GM19240 (cell line): Measurements from ENCODE around the gene CANT1.
"Not testable (repeated sequence)": the region's sequence is repeated elsewhere in the genome, so short reads cannot be mapped to it uniquely, and the experiment has no call there.

Experiments
- DNase-seq: peaks from one replicate; pipeline ENCODE4 v3.0.0; 2011; ENCODE audit warnings: low spot score; ENCODE audit not compliant: insufficient read length

The CANT1 gene

DNA sequence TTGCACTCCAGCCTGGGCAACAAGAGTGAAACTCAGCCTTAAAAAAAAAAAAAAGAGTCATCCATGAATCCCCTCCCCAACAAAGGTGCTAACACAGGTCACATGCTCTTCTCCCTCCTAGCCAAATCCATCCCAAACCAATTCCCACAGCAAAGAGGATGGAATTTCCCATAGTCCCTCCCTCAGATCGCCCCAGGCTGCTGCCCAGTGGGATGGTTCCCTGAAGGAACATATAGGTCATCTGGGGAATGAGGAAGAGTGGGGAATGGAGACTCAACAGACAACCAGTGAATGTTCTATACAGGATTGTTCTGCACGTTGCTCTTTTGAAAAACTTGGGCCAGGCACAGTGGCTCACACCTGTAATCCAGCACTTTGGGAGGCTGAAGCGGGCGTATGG, 48.0 kb downstream of the CANT1 start:
- no peak for DNase-seq

DNA sequence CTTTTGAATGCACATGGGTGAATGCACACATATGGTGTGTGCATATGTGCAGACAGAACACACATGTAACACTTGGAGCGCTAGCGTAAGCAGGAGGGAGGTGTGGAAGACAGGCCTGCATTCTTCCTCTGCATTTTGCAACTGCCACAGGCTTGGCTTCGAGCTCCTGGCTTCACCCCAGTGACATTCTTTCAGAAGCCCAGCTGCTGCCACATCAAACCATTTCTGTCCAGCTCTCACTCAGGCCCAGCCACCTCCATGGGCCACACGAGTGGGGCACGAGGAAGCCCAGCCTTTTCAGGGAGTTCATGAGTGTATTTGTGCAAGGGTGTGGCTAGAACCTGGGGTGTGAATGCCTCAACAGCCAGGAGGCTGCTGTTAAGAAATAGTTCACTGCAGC, 48.6 kb downstream of the CANT1 start:
- DNase-seq = no peak

DNA sequence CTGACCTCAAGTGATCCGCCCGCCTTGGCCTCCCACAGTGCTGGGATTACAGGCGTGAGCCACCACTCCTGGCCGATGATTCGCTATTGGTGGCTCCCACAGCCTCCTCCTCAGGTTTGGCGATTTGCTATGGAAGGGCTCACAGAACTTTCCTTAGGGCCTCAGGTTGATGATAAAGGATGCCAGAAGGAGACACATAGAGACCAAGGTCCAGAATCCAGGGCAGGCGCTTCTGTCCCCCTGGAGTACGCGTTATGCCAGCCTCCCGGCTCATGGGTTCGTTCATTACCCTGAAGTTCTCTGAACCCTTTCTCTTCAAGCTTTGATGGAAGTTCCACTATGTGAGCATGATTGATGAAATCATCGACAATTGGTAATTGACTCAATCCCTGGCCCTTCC, 49.8 kb downstream of the CANT1 start:
- DNase-seq = no peak

DNA sequence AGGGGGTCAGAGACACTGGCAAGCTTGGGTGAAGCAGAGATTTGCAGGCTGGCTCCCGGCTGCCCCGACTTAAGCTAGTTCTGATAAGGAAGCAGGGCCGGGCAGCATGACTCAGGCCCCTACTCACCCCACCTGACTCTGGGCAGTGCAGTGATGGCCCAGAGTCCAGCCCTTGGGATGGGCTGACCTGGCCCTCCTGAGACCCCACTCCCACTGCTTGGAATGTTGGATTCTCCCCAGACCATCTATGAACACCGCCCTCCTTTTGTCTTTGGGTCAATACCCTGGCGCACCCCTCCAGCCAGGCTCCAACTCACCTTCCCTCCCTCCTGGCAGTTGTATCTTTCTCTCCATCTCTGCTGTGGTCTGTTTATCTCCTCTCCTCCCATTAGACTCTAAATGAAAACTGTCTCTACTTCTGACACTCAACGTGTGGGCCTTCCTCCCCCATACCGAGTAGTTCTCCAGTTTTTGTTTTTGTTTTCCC, 50.9 kb downstream of the CANT1 start:
- no peak for DNase-seq

DNA sequence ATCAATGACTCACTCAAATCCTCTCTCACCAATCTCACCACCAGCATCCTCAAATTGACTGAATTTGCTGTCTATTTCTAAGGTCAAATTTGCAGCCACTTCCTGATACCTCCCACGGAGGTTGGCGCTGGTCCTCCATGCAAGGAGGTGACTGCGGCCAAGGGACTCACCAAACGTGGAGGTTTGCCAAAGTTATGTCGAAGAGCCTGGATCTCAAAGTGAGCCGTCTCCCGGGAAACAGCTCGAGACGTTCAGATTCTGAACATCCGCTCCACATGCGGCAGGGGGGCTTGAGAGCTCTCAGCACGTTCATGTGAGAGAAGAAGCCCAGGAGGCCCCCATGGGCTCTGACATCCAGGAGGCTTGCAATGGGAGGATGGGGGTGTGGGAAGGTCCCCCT, 52.4 kb downstream of the CANT1 start:
- DNase-seq = no peak

DNA sequence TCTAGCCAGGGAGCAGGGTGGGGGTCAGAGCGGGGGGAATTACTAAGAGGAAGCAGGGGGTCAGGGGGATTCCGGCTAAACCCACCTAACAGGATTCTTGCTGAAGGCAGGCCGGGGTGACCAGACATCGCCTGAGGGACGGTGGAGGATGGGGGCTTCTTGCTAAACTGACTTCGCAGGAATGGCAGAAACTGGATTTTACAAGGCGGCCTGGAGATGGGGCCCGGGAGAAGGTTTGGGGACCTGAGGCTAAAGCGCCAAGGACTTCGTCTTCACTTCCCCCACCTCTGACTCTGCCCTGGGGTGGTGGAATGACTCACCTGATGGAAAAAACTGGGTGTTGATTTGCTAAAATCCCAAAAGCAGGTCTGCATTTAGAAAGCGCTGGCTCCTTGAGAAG, 53.3 kb downstream of the CANT1 start:
- DNase-seq = no peak

DNA sequence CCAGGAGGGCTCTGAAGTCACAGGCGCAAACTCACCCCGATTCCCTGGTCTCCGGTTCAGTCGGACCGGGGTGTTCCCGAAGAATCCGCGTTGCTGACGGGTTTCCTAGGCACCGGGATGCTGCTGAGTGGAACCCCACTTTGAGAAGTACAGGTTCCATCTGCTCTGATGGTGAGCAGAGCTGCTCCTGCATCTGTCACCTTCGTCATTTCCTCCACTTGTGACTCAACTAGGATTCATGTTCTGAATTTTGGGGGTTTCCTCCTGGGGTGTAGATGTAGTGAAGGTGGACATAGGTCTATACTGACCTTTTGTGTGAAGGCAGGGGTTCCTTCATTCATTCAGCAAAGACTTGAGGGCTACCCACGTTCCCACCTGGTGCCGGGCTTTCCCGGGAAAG, 54.9 kb downstream of the CANT1 start:
- no peak for DNase-seq

DNA sequence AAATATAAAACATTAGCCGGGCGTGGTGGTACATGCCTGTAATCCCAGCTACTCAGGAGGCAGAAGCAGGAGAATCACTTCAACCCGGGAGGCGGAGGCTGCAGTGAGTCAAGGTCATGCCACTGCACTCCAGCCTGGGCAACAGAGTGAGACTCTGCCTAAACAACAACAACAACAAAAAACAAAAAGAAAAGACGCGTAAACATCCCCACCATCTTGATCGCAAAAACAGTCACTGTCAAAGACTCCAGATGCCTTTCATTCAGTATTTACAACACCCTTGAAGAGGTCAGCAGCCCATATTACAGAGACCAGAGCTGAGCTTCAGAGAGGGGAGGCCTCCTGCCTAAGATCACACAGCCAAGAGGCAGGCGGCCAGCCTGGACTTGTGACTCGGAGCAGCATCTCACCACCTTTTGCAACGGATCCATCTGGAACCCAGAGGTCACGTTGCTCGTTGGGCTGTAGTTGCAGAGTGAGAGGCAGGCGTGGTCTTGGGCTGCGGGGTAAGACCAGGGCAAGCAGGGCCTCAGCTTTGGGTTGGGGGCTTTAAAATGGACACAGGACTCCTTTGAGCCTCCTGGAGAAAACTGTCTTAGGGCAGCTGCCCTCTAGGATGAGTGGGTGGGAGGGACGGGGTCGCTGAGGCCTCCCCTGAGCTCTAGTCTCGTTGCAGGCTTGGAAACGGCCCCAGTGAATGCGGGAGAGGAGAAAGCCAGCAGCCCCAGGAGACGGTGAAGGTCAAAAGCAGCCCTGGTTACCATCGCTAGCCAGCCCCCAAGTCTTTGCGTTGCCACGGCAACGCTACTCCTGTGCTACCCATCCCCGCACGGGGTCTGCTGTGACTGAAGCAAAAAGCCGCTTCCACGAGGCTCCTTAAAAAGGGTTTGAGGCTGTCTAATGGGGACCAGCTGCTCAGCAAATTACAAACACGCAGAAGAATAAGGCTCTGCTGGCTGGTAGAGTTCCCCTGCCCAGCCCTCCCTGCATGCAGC, 55.9 kb downstream of the CANT1 start:
- no peak for DNase-seq

DNA sequence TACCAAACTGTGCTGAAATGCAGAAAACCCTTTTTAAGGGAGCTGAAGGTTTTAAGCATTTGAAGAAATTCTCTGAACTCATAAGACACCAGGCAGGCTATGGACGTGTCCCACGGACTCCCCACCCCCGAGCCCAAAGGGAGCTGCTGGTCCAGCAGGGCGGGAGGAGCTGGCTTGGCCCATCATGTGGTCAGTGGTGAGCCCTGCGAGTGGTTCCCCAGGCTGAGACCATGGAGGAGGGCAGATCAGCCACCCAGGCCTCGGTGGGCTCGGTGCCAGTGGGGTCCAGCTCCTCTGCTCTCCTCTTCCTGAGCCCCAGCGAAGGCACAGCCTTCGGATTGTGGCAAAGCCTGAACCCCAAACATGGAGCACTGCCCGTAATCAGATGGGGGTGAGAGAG, 56.9 kb downstream of the CANT1 start:
- DNase-seq = no peak

DNA sequence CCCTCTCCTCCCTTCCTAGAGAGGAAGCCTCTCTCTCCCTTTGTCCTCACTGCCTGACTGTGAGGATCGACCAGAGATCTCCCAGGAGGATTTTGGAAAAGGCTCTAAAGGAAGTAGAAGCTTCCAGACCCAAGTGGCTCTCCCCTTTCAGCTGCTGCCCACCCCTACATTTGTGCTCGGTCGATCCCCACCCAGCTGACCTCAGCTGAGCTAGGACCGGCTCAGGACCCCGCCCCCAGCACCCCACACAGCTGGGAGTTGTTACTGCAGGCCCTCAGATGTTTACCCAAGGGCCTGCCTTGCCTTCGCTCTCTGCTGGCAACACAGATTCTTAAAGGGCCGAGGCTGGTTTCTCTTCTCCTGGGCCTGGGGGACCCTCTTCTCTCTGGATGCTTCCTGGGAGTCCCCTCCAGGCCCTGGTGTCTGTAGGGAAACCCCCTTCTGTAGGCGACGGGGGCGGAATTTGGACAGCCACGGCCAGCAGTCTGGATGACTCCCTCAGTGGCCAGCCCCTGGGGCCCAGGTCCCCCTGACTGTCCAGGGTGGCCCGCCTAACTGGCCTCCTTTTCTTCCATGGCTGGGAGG, 57.5 kb downstream of the CANT1 start:
- DNase-seq = no peak

DNA sequence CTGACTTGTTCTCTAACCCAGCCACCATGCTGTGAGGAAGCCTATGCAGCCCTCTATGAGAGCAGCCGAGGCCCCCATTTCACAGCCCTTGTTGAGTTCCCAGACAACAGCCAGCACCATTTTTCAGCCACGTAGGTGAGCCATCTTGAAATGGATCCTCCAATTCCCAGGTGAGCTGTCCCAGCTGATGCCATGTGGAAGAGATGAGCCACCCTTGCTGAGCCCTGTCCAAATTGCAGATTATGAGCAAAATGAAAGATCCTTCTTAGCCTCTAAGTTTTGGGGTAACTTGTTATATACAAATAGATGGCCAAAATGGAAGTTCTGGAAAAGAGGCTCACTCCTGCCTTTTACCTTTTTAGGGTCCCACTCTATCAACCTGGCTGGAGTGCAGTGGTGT, 58.7 kb downstream of the CANT1 start:
- no peak for DNase-seq

DNA sequence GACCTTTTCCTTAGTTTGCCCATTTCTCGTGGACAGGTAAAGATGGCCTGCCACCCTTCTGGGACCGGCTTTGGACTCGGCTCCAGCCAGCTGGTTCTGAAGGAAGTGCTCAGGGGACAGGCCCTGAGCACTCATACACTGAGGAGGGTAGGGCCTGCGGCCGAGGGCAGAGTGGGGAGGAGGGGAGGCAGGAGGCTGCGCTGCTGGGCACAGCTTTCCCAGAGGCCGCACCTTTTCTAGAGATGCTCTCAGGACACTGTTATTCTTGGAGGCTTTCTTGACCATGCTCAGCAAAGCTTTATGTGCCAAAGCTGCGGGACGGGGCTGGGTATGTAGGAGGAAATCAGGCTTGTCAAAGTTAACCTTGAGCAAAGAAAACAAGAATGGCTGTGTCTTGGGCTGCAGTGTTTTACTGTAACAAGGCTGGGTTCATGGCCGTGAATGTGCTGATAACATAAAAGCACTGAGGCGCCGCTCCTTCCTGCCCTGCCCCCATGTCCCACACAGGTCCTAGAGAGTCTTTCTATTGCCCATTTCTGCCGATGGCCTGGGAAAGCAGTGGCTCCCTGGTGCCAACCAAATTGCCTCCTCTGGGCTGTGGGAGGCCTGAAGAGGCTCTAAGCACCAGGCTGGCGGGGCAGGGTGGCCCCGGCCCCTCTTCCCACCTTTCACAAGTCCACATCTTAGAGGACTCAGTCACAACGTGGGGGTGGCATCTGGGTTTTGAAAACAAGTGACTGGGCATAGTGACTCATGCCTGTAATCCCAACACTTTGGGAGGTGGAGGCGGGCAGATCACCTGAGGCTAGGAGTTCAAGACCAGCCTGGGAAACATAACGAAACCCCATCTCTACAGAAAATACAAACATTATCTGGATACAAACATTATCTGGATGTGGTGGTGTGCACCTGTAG, 62.1 kb downstream of the CANT1 start:
- DNase-seq = no peak

DNA sequence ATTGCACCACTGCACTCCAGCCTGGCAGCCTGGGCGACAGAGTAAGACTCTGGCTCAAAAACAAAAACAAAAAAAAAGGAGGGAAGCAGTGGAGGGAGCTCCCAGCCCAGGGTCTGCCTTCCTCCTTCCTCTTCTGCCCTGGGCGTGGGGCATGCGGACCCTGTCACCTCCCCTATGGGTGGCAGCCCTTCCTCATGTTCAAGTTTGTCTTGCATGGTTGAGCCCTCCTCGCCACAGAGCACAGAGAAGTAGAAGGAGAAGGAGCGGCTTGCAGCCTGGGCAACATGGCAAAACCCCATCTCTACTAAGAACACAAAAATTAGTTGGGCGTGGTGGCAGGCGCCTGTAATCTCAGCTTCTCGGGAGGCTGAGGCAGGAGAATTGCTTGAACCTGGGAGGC, 62.9 kb downstream of the CANT1 start:
- DNase-seq = no peak

DNA sequence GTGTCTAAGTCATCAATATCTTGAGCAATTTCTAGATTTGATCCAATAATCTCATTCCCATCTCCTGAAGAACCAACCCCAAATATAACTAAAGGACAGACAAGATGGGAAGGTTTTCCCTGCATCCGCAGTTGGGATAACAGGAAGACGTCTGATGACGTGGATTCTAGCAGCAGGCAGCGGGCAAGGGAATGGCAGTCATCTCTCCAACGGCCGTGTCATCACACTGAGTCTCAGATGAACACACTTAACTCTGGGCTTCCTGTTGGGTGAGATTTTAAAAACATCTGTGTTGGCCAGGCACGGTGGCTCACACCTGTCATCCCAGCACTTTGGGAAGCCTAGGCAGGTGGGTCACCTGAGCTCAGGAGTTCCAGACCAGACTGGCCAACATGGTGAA, 63.4 kb downstream of the CANT1 start:
- no peak for DNase-seq

DNA sequence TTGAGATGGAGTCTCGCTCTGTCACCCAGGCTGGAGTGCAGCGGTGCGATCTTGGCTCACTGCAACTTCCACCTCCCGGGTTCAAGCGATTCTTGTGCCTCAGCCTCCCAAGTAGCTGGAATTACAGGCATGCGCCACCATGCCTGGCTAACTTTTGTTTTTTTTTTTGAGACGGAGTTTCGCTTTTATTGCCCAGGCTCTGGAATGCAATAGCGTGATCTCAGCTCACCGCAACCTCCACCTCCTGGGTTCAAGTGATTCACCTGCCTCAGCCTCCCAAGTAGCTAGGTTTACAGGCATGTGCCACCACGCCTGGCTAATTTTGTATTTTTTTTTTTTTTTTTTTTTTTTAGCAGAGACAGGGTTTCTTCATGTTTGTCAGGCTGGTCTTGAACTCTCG, 64.1 kb downstream of the CANT1 start:
- DNase-seq = not testable (repeated sequence)

DNA sequence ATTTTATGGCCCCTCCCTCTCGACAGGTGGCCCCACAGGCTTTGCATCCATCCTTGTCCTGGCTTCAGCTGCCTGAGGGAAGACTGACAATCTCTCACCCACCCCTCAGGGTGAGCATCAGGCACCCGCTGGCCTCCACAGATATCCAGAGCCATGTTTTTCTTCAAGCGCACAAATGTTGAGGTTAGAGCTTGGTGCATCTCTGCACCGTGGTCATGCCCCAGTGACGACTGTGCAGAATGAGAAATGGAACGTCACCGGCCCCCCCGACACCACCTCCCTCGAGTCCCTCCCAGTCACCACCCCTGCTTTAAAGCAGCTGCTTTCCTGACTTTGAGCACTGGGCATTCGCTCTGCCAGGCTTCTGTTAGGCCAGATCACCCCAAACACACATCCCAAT, 64.6 kb downstream of the CANT1 start:
- no peak for DNase-seq

DNA sequence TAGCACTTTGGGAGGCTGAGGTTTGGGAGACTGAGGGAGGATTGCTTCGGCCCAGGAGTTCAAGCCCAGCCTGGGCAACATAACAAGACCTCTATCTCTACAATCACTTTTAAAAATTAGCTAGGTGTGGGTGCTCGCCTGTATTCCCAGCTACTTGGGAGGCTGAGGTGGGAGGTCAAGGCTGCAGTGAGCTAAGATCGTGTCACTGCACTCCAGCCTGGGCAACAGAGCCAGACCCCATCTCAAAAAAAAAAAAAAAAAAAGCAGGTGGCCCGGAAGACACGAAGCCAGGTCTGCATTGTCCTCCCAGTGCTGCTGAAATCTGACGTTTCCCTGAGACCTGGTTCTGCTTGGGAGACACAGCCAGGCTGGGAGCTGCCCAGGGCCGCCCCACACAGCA, 65.5 kb downstream of the CANT1 start:
- no peak for DNase-seq
